Esophagus muscularis mucosa (tissue), 4 donors: Measurements from ENCODE around the gene MMADHC. TPM values are rescaled to one million over a fixed set of nuclear protein-coding genes. Genes with fewer than 3 reads are reported as not detected.

Experiments
- DNase-seq: peaks from one replicate; pipeline ENCODE4 v3.0.0-alpha.2; 2017; ENCODE audit errors: extremely low spot score
- H3K27ac ChIP-seq, 4 donors: fragments of 200-600 bp; sonication (generic); replicated peaks in 1 of 4; 1 replicate in 3 of 4; 2 replicates in 1 of 4; pipeline ENCODE4 v1.5.1; 2016 to 2019; ENCODE audit warnings: mild to moderate bottlenecking in 1 of 4
- H3K27me3 ChIP-seq, 4 donors: fragments of 200-600 bp; sonication (generic); one replicate each; pipeline versions ENCODE4 v1.5.1 to v1.6.0; 2016 to 2019
- H3K36me3 ChIP-seq, 4 donors: fragments of 200-600 bp; sonication (generic); one replicate each; pipeline ENCODE4 v1.5.1; 2016 to 2019
- H3K4me1 ChIP-seq, 4 donors: fragments of 200-600 bp; sonication (generic); one replicate each; pipeline ENCODE4 v1.5.1; 2016 to 2019
- H3K4me3 ChIP-seq, 4 donors: fragments of 200-600 bp; sonication (generic); 1 replicate in 2 of 4; 2 replicates in 2 of 4; pipeline ENCODE4 v1.5.1; 2016 to 2019; ENCODE audit warnings: mild to moderate bottlenecking in 4 of 4, moderate library complexity in 1 of 4
- H3K9me3 ChIP-seq, 4 donors: fragments of 200-600 bp; sonication (generic); 1 replicate in 3 of 4; 2 replicates in 1 of 4; pipeline ENCODE4 v1.5.1; 2016 to 2019
- CTCF ChIP-seq, 3 experiments: fragments of 200-600 bp in 2 of 3; fragments of 450-650 bp in 1 of 3; sonication (generic) in 2 of 3; IDR thresholded peaks; one replicate each; pipeline ENCODE4 v1.5.1; 2017 to 2019; ENCODE audit warnings: antibody characterized with exemption in 3 of 3, mild to moderate bottlenecking in 2 of 3, moderate library complexity in 1 of 3
- EP300 ChIP-seq: sonication (generic); formaldehyde crosslinking; IDR thresholded peaks from one replicate; pipeline ENCODE4 v1.6.1; 2017; ENCODE audit warnings: antibody characterized with exemption
- POLR2A ChIP-seq: fragments of 450-650 bp; IDR thresholded peaks from one replicate; pipeline ENCODE4 v1.6.1; 2017; ENCODE audit warnings: antibody characterized with exemption, moderate library complexity, mild to moderate bottlenecking, low read depth
- POLR2AphosphoS5 ChIP-seq, 2 donors: sonication (generic); formaldehyde crosslinking; IDR thresholded peaks; one replicate each; pipeline ENCODE4 v1.6.1; 2017; ENCODE audit warnings: antibody characterized with exemption in 2 of 2
- WGBS: methylation state at CpG from one replicate; pipeline ENCODE4 v1.1.5; 2018; 5-methylcytosine and 5-hydroxymethylcytosine counted together
- intact Hi-C: fragments of 100-400 bp; cut with DNase I; formaldehyde crosslinking; loops from one replicate; pipeline ENCODE4 v1.15.1; 2023
- total RNA-seq, 4 donors: library from RNA; depleted of rRNA; stranded (reverse); fragments of >200 nt; gene quantifications; one replicate each; pipeline versions ENCODE4 v1.1.0 to v1.2.1, GENCODE V29; 2016

Gene MMADHC
- total RNA-seq, 4 donors from 2014 or later: 96.5 to 184 (median 133) TPM

GRCh38 chr2:149561309-149561926 lies 26.2 kb downstream of the MMADHC start:
- intact Hi-C loops: loop anchor here (1.0 kb wide), 1 partner anchor 544 kb away; no protein-coding TSS in a partner anchor
- no peak for DNase-seq
- no peak overlapping the region for H3K27ac ChIP-seq

GRCh38 chr2:149559341-149560068 lies 28.1 kb downstream of the MMADHC start:
- no peaks in the 10 kb centered on the region for H3K9me3 ChIP-seq
- WGBS: 90% methylated on average over 5 of the region's 5 CpGs

More at GRCh38 chr2:149561309-149561926, 26.2 kb downstream of the MMADHC start:
- peaks cover 0 to 17% (median 2%) of the 10 kb centered on the region in 4 donors for H3K36me3 ChIP-seq
- peaks cover 0 to 6% (median 0%) of the 10 kb centered on the region in 4 donors for H3K4me1 ChIP-seq
- H3K4me3 ChIP-seq: no peak overlapping the region
- no peaks in the 10 kb centered on the region for H3K9me3 ChIP-seq
- peaks cover 0 to 3% (median 0%) of the 10 kb centered on the region in 4 donors for H3K27me3 ChIP-seq
- no peak for TF ChIP-seq EP300
- TF ChIP-seq CTCF (IDR thresholded peaks at IDR 0.05): peak; percentile 84 to 92 (median 91)

GRCh38 chr2:149556452-149556851 lies 31.1 kb downstream of the MMADHC start:
- Histone ChIP-seq H3K36me3 (no peaks in the 10 kb centered on the region), H3K27ac (no peak overlapping the region), H3K27me3 (peaks cover 0 to 3% (median 0%) of the 10 kb centered on the region in 4 donors), H3K9me3 (no peaks in the 10 kb centered on the region), H3K4me1 (no peaks in the 10 kb centered on the region), H3K4me3 (no peak overlapping the region)
- WGBS: 74% methylated on average over 1 of the region's 1 CpG
- intact Hi-C loops: no loop called here
- no peak for DNase-seq
- TF ChIP-seq POLR2A (no peak), POLR2AphosphoS5 (IDR thresholded peaks at IDR 0.05) (no peak), EP300 (no peak), CTCF (IDR thresholded peaks at IDR 0.05) (no peak)

More at GRCh38 chr2:149559341-149560068, 28.1 kb downstream of the MMADHC start:
- intact Hi-C loops: no loop called here
- H3K27ac ChIP-seq: no peak overlapping the region
- peaks cover 0 to 6% (median 0%) of the 10 kb centered on the region in 4 donors for H3K4me1 ChIP-seq
- TF ChIP-seq CTCF (IDR thresholded peaks at IDR 0.05): no peak
- no peak for TF ChIP-seq POLR2A
- TF ChIP-seq EP300: no peak
- no peak for TF ChIP-seq POLR2AphosphoS5 (IDR thresholded peaks at IDR 0.05)
- no peaks in the 10 kb centered on the region for H3K36me3 ChIP-seq
- H3K4me3 ChIP-seq: no peak overlapping the region
- no peak for DNase-seq
- peaks cover 0 to 3% (median 0%) of the 10 kb centered on the region in 4 donors for H3K27me3 ChIP-seq

GRCh38 chr2:149552830-149553229 lies 34.7 kb downstream of the MMADHC start:
- no peak for DNase-seq
- no peak for TF ChIP-seq POLR2AphosphoS5 (IDR thresholded peaks at IDR 0.05)
- TF ChIP-seq POLR2A: no peak
- no peak overlapping the region for H3K4me3 ChIP-seq
- H3K4me1 ChIP-seq: no peaks in the 10 kb centered on the region
- H3K36me3 ChIP-seq: no peaks in the 10 kb centered on the region
- no peaks in the 10 kb centered on the region for H3K27me3 ChIP-seq
- 94% methylated on average over 2 of the region's 2 CpGs for WGBS
- intact Hi-C loops: no loop called here
- peaks cover 0 to 3% (median 0%) of the 10 kb centered on the region in 4 donors for H3K9me3 ChIP-seq
- no peak overlapping the region for H3K27ac ChIP-seq

- no peak overlapping the region for H3K4me3 ChIP-seq
- WGBS: 94% methylated on average over 4 of the region's 4 CpGs
- no peak for TF ChIP-seq CTCF (IDR thresholded peaks at IDR 0.05)
- no peak for TF ChIP-seq POLR2AphosphoS5 (IDR thresholded peaks at IDR 0.05)
- TF ChIP-seq EP300: no peak
- TF ChIP-seq POLR2A: no peak
- H3K27me3 ChIP-seq: no peaks in the 10 kb centered on the region
- H3K36me3 ChIP-seq: no peaks in the 10 kb centered on the region
- intact Hi-C loops: no loop called here
- DNase-seq: no peak
- H3K4me1 ChIP-seq: no peaks in the 10 kb centered on the region
- H3K9me3 ChIP-seq: peaks cover 0 to 3% (median 0%) of the 10 kb centered on the region in 4 donors
- H3K27ac ChIP-seq: no peak overlapping the region
These were observed 35.3 kb downstream of the MMADHC start for GRCh38 chr2:149552226-149552625.
